Esophagus muscularis mucosa (tissue), 3 donors: ENCODE results near the gene PPP1R14C.
"Not testable (repeated sequence)": the region's sequence is repeated elsewhere in the genome, so short reads cannot be mapped to it uniquely, and the experiment has no call there.

Experiments used
- CTCF ChIP-seq, 3 experiments: fragments of 200-600 bp in 2 of 3; fragments of 450-650 bp in 1 of 3; sonication (generic) in 2 of 3; IDR thresholded peaks; one replicate each; pipeline ENCODE4 v1.5.1; 2017 to 2019; ENCODE audit warnings: antibody characterized with exemption in 3 of 3, mild to moderate bottlenecking in 2 of 3, moderate library complexity in 1 of 3
- POLR2A ChIP-seq: fragments of 450-650 bp; IDR thresholded peaks from one replicate; pipeline ENCODE4 v1.6.1; 2017; ENCODE audit warnings: antibody characterized with exemption, moderate library complexity, mild to moderate bottlenecking, low read depth
- POLR2AphosphoS5 ChIP-seq, 2 donors: sonication (generic); formaldehyde crosslinking; IDR thresholded peaks; one replicate each; pipeline ENCODE4 v1.6.1; 2017; ENCODE audit warnings: antibody characterized with exemption in 2 of 2

- TF ChIP-seq CTCF (IDR thresholded peaks at IDR 0.05); POLR2AphosphoS5 (IDR thresholded peaks at IDR 0.05); POLR2A: not testable (repeated sequence)
These were observed 37.1 kb downstream of the PPP1R14C start for GRCh38 chr6:150179907-150180424.
